Renal pelvis (tissue), 4 donors: ENCODE results near the gene ADORA1. TPM values are rescaled to one million over a fixed set of nuclear protein-coding genes. Genes with fewer than 3 reads are reported as not detected.
A peak's percentile ranks its signal among the peaks of the same experiment; 100 is the strongest.

Experiments
- DNase-seq: peaks from one replicate; pipeline ENCODE4 v3.0.0-alpha.2; 2013
- polyA plus RNA-seq, 3 donors: library from polyadenylated mRNA; unstranded; fragments of 120-200 nt; gene quantifications; one replicate each; pipeline ENCODE4 v1.2.1, GENCODE V29; 2013; ENCODE audit not compliant: insufficient read length in 3 of 3

Gene ADORA1
- polyA plus RNA-seq, 3 donors: 5.5 to 8.0 (median 6.2) TPM

GRCh38 chr1:203091761-203092330, 35.7 kb upstream of the ADORA1 start:
- DNase-seq: no peak

DNA sequence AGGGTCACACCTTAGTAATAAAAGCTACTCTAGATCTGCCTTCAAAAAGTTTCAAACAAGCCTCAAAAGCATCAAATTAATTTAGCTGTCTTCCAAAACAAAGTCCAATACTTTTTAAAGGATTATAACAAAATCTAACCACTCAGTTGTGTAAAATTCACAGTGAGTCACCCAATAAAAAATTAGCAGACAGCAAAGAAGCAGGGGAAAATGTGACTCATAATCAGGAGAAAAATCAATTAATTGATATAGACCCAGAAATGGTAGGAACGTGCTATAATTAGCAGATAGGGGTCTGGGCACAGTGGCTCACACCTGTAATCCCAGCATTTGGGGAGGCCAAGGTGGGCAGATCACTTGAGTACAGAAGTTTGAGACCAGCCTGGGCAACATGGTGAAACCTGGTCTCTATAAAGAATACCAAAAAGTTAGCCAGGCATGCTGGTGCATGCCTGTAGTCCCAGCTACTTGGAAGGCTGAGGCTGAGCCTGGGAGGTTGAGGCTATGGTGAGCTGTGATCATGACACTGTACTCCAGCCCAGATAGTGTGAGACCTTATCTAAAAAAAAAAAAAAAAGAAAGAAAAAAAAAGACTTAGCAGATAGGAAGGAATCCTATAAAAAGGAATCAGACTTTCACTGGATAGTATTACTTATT, 33.6 kb upstream of the ADORA1 start:
- DNase-seq: no peak

- no peak for DNase-seq
These were observed 32.4 kb upstream of the ADORA1 start for GRCh38 chr1:203095061-203095690.

GRCh38 chr1:203096566-203096965, 31.0 kb upstream of the ADORA1 start:
- DNase-seq: no peak

DNA sequence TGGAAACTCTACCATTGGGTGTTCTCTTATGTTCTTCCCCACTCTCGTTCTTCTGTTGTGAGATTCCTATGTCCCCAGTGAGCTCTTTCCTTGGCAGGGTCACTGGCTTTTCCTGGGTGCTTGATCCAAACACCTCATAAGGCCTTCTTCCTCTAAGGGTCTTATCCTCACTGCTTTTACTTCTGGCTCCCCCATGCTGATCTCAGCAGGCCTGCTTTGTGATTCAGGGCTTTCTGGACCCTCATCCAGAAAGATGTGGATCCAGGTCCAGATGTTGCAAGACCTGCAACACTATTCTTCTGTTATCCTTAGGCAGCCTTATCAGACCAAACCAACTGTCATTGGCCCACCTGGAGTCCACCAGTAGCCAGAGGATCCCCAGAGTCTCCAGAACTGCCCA, 30.5 kb upstream of the ADORA1 start:
- no peak for DNase-seq

GRCh38 chr1:203098445-203098844, 29.1 kb upstream of the ADORA1 start:
- DNase-seq: no peak

GRCh38 chr1:203098914-203099520, 28.5 kb upstream of the ADORA1 start:
- DNase-seq: no peak

DNA sequence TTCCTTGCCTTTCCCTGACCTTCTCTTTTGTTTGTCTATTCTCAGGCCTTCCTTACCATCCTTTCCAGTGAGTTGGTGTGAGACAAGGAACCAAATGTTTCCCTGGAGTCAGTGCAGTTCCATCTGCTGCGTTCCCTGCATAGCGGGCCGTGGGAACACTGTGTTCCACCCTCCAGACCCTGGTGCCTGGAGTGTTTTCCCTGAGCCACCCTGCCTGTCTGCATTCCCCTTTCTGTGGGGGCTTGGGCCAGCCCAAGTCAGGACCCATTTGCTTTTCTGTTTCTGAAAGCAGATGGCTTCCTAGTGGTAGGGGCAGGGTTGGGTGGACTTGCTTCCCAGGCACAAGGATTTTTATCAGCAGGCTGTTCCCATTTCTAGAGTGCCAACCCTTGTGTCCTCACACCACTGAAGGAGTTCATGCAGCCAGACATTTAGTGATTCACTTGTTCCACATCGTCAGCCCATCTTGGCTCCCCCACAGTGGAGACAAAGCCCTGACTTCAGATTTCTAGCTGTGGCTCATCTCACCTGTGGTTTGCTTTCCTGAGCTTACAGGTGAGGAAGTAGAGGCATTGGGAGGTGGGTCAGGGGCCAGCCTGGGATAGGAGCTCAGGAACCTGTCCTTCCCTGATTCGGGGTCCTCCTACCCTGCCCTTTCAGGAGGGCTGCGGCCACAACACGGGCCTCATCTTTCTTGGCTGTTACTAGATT, 27.6 kb upstream of the ADORA1 start:
- DNase-seq: no peak

DNA sequence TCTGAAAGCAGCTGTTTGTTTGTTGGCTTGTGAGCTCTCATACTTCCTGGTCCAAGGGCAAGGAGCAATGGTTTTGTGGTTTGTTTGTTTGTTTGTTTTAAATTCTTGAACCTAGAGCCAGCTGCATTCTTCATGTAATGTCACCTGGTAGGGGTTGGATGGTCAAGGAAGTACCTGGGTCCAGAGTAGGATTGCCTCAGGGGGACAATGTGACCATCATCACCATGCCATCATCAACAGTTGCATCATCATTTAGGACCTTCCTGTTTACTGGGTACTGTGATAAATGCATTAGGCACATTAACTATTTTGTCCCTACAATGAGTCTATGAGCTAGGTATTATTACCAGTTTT, 27.0 kb upstream of the ADORA1 start:
- DNase-seq: no peak

GRCh38 chr1:203101813-203102634, 25.5 kb upstream of the ADORA1 start:
- DNase-seq: peak; percentile 36

DNA sequence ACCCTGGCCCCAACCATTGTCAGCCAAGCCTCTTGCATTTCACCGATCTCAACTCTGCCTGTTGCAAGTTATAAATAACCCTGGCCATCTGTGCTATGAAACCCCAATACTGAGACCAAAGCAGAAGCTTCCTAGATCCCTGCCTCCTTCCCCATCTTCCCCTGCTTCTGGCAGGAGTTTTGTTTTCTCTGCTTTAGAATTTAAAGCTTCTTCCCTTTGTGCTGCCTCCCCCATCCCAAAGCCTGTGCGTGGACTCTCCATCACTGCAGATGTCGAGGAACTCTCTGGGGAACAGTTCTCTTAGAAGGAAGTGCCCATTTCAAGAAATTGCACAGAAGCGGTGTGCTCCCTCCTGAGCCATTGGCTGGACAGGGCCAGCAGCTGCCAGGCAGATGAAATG, 24.3 kb upstream of the ADORA1 start:
- no peak for DNase-seq

DNA sequence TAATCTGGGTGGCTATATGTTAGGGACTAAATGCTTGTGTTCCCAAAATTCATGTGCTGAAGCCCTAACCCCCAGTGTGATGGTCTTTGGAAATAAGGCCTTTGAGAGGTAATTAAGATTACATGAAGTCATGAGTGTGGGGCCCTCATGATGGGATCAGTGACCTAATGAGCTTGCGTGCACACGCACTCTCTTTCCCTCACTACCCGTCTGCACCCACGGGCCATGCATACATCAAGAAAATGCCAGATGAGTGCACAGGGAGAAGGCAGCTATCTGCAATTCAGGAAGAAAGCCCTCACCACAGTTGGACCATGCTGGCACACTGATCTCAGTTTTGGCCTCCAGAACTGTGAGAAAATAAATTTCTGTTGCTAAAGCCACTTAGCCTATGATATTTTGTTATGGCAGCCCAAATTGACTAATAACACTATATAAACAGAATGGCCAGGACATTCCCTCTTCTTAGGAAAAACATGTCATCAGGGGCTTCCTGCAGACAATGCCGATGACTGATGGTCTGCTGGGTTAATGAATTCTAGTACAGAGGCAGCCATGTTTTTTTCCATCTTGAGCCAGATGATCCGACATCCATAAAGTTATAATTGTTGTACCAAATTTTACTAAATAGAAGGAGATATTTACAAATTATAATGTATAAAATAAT, 23.6 kb upstream of the ADORA1 start:
- DNase-seq: no peak

- no peak for DNase-seq
These were observed 22.6 kb upstream of the ADORA1 start for GRCh38 chr1:203104789-203105390.

GRCh38 chr1:203112475-203112874, 15.1 kb upstream of the ADORA1 start:
- no peak for DNase-seq

- DNase-seq: no peak
These were observed 14.2 kb upstream of the ADORA1 start for GRCh38 chr1:203113308-203113707.

DNA sequence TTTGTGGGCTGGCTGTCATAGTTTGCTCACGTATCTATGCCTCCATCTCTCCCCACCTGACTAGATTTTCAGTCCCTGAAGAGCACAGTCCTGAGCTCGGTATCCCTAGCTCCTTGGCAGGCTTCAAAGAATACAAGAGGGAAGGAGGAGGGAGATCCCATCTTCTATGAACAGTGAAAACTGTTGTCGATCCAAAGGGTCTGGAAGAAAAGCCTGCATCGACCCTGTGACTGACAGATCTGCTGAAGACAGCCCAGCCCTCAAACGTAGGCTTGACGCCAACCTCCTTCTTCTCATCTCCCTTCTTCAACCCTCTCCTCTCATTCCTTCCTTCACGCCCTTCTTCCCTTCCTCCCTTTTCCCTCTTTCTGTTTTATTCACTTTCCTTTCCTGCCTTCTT, 13.3 kb upstream of the ADORA1 start:
- no peak for DNase-seq

- DNase-seq: no peak
These were observed 11.3 kb upstream of the ADORA1 start for GRCh38 chr1:203116091-203116820.

GRCh38 chr1:203117611-203118575, 9.6 kb upstream of the ADORA1 start:
- DNase-seq: peak; percentile 69
